Activated gamma-delta T cell (primary cell): Measurements from ENCODE around the gene PKNOX1.
"Not testable (repeated sequence)": the region's sequence is repeated elsewhere in the genome, so short reads cannot be mapped to it uniquely, and the experiment has no call there.

Experiments
- DNase-seq: peaks from one replicate; lab custom pipeline; 2025; lab: John Stamatoyannopoulos, UW

PKNOX1 gene

DNA sequence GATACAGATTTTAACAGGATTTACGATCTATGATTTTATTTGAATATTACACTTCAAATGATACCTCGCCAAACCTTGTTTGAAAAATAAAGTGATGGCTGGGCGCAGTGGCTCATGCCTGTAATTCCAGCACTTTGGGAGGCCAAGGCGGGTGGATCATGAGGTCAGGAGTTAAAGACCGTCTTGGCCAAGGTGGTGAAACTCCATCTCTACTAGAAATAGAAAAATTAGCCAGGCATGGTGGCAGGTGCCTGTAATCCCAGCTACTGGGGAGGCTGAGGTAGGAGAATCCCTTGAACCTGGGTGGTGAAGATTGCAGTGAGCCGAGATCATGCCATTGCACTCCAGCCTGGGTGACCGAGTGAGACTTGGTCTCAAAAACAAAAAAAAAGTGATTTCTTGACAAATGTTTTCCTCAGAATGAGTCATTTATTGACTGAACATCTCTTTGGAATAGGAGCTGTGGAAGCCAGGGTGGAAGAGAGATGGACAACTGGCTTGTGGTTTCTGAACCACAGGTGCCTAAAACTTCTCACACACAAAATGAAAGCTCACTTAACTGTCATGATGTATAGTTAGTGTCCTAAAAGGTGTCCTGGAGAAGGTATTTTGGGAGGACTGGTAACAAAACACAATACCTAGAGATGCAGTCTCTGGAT lies 11.9 kb downstream of the PKNOX1 start:
- DNase-seq, result no peak

DNA sequence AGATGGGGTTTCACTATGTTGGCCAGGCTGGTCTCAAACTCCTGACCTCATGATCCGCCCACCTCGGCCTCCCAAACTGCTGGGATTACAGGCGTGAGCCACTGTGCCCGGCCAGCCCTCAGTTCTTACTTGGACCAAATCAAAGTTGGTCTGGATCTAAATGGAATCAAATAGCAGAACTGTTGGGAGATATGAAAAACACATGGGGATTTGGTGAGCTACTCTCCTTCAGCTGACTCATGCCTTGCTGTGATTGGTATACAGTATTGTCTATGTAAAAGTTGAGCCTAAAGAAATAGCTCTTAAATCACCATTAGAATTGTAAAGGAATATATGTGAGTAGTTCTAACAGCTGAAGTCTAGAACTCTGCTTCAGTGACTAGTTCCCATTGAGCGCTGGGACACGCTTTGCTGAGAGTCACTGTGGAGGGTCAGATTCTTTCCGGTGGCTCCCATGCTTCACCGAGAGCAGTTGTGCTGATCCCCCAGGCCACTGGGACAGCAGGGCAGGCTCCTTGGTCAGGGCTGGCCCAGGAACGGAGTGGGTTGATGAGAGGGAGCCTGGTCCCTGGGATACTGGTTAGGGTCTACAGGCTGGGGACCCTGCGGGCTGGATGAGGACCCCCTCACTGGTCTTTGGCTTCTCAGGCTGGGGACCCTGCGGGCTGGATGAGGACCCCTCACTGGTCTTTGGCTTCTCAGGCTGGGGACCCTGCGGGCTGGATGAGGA lies 14.0 kb downstream of the PKNOX1 start:
- no peak for DNase-seq

DNA sequence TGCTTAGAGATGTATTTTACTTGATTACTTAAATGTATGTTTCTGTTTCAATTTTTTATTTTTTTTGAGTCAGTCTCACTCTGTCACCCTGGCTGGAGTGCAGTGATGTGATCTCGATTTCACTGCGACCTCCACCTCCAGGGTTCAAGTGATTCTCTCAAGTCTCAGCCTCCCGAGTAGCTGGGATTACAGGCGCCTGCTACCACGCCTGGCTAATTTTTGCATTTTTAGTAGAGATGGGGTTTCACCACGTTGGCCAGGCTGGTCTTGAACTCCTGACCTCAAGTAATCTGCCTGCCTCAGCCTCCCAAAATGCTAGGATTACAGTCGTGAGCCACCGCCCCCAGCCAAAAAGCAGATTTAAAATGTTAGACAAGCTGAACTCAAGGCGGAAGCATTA lies 15.0 kb downstream of the PKNOX1 start:
- DNase-seq, result not testable (repeated sequence)

DNA sequence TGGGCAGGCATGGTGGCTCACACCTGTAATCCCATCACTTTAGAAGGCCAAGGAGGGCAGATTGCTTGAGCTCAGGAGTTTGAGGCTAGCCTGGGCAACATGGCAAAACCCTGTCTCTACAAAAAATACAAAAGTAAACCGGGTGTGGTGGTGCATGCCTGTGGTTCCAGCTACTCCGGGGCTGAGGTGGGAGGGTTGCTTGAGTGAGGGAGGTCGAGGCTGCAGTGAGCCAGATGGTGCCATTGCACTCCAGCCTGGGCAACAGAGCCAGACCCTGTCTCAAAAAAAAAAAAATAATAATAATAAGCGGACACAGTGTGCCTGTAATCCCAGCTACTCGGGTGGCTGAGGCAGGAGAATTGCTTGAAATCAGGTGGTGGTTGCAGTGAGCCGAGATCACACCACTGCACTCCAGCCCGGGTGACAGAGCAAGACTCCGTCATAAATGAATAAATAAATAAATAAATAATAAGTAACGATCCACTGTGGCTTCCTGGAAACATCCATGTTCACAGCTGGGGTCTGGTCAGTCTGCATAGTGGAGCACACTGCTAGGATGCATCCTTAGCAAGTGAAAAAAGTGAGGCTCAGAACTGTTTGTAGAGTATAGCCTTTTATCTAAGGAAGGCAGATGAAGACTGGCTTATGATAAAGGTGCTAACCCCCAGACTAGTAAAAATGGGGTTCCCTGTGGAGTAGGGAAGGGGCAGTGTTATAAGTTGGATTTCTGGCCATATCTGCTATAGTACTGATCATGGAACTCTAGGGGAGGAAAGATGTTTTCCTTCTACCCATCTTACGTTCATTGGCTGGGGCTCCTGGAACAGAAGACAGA lies 15.7 kb downstream of the PKNOX1 start:
- DNase-seq, result no peak

DNA sequence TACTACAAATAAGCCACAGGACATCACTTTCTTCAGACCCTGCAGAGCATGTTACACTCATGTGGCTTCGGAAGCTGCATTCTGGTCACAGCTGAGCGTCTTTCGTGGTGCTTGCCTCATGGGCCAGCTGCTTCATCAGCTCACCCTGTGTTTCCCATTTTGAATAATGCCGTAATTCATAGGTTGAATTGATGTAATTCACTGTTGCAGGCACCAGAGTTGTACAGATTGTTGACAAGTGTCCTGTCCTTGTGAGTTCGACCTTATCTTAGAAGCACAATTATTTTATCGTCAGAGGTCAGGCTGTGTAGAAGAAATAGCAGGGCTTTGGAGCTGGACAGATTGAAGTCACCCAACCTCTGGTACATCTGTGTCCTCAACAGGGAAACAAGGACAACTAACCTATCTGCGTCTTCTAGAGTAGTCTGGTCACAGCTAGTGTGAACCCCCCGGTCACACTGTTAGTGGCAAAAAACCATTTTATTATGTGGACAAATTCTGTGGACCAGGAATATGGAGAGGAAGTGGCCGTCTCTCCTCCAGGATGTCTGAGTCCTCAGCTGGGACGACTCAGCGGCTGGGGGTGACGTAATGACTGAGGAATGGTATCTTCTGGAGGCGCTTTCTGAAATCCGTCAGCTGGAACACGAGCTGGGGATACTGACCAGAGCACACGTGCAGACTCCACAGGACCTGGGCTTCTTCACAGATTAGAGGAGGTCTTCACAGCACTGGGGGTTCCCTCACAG lies 17.8 kb downstream of the PKNOX1 start:
- no peak for DNase-seq

DNA sequence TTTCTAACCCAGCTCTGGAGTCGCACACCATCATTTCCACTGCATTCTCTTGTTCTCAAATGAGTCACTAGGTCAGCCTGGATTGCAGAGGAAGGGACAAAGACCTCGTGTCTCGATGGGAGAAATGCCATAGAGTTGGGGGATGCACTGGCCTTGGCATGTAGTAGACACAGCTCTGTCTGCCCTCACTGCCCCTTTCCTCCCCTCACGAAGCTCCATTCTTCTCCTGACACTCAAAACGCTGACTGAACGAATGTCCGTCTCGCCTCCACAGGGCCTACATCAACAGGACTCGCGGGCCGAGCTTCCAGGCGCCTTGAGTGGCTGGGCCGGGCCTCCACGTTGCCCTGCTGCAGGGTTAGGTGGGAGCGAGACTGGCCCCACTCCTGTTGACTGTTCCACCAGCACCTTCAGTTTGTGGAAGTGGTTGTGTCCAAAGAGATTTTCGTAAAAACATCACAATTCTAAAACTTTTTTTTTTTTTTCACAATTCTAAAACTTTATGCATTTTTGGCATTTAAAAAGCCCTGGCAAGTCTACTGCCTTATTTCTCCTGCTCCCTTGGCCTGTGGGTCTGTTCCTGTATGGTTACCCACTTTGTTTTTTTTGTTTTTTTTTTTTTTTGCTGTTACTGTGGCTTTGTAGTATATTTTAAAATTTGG lies 18.8 kb downstream of the PKNOX1 start:
- no peak for DNase-seq

DNA sequence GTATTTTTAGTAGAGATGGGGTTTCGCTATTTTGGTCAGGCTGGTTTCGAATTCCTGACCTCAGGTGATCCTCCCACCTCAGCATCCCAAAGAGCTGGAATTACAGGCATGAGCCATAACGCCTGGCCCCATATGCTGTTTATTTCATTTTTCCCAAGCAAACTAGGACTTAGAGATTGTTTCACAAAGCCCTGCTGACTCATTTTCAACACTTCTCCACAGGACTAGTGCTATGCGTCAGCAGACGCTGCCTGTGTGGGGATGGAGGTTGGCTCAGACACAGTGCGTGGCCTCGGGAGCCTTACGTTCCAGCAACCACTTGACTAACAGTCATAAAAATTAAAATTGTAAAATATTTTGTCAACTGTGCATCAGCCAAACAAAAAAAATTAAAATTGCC lies 22.7 kb downstream of the PKNOX1 start:
- DNase-seq, result no peak

DNA sequence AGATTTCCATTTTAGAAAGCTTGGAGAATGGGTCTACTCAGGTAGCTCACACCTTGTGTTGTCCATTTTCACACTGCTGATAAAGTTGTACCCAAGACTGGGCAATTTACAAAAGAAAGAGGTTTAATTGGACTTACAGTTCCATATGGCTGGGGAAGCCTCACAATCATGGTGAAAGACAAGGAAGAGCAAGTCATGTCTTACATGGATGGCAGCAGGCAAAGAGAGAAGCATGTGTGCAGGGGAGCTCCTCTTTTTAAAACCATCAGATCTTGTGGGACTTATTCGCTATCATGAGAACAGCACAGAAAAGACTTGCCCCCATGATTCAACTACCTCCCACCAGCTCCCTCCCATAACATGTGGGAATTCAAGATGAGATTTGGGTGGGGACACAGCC lies 23.6 kb downstream of the PKNOX1 start:
- DNase-seq, result not testable (repeated sequence)

DNA sequence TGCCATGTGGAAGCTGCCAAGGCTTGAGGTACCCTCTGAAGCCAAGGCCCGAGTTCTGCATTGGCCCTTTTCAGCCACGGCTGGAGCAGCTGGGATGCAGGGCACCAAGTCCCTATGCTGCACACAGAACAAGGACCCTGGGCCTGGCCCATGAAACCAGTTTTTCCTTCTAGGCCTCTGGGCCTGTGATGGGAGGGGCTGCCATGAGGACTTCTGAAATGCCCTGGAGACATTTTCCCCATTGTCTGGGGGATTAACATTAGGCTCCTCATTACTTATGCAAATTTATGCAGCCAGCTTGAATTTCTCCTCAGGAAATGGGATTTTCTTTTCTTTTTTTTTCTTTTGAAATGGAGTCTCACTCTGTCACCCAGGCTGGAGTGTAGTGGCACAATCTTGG lies 24.8 kb downstream of the PKNOX1 start:
- not testable (repeated sequence) for DNase-seq

DNA sequence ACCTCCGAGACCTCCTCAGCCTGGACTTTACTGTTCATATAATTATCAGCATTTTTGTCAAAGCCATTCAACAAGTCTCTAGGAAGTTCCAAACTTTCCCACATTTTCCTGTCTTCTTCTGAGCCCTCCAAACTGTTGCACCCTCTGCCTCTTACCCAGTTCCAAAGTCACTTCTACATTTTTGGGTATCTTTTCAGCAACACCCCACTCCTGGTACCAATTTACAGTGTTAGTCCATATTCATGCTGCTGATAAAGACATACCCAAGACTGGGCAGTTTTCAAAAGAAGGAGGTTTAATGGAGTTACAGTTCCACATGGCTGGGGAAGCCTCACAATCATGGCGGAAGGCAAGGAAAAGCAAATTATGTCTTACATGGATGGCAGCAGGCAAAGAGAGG lies 25.7 kb downstream of the PKNOX1 start:
- not testable (repeated sequence) for DNase-seq

DNA sequence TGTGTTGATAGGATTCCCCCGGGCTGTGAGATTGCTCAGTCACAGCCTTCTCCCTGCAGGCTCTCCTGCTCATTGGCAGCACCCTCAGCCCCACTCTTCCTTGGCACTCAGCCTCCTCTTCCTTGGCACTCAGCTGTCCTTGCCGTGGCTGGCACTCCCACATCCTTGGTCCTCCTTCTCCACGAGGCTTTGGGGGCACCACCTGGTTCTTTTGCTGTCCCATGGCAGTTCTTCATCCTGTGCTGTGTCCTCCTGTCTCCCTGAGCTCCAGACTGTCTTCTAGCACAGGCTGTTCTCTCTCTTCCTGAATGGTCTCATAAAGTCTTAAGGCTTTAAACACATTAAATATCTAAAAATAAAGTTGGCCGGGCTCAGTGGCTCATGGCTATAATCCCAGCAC lies 27.0 kb downstream of the PKNOX1 start:
- DNase-seq, result no peak

DNA sequence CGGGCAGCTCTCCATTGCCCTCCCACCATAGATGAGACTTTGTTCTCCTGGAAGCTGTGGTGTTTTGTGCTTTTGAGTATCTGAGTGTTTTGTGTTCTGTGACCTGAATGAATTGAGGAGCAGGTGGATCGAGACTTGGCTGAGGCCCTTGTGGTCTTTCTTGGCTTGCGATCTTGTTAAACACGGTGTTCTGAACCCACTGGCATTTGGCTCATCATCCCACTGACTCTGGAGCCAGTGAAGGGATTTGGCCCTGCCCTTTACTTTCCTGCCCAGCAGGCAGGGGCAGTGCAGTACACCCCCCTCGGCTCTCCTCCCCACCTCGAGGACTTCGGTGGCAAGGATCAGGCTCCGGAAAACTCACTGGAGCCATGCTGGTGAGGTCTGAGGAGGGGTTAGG lies 30.6 kb downstream of the PKNOX1 start:
- DNase-seq, result no peak

DNA sequence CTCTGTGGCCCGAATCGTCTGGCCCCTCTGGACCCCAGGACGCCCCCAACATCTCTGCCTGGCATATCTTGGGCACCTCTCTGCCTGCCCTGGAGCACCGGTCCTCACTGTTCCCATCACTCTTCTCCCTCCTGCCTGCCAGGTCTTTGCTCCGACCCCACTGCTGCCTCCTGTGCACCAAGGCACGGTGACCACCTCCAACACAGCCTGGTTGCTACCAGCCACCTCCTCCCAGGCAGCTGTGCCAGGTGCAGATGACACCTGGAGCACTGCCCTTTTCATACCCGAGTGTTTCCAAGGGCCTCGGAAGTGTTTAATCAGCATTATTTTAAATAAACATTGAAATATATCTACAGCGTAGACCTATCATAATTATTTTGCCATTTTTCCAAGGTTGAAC lies 31.3 kb downstream of the PKNOX1 start:
- DNase-seq, result no peak

DNA sequence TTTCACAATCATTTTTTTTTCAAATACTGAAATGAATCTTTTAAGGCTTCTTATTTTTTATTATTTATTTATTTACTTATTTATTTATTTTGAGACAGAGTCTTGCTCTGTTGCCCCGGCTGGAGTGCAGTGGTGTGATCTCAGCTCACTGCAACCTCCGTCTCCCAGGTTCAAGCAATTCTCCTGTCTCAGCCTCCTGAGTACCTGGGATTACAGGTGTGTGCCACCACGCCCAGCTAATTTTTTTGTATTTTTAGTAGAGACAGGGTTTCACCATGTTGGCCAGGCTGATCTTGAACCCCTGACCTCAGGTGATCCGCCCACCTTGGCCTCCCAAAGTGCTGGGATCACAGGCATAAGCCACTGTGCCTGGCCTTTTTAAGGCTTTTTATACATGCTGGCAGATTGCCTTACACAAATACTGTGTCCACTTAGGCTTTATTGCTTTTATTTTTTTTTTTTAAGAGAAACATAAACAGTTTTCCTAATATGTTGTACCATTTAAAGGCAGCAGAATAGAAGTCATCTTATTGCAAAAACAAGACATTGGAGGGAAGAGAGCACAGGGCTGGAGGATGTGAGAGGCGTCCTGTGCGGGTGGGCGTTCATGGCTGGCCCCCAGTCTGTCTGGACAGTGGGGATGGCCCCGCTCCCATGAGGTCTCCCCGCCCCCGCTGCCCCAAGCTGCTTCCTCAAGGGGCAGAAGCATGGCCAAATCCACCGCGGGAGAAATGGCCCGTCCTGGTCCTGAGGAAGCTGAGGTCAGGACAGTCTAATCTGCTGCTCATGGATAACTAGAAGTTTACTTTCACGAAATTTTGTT lies 31.9 kb downstream of the PKNOX1 start:
- not testable (repeated sequence) for DNase-seq

DNA sequence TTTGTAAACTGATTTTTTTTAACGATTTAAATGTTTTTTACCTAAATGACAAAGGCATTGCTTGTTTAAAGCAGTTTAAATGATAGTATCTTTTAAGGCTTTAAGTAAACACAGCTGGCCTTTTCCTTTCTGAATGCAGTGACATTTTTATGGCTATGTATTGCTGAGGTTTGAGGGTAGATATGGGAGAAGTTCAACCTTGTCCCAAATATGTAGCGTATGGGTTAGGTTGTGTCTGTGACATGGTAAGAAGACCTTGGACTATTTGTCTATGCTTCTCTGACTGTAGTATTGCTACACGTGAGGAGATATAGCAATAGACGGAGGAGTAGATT lies 32.5 kb downstream of the PKNOX1 start:
- no peak for DNase-seq

DNA sequence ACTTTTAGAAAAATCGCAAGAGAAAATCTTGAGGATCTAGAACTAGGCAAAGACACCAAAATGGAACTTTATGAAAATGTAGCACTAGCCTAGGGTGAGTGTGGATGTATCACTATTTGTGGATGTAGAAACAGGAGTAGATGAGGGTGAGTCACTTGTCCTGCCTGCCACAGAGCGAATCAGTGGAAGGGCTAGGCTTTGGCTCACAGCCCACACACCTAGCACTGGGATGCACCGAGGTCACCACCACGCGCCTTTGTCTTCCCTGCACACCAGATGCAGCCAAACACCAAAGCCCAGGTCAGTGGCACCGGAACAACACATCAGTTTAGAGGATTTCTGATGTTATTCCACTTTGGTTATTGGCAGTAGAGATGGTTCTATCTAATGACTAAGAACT lies 38.2 kb downstream of the PKNOX1 start:
- no peak for DNase-seq

DNA sequence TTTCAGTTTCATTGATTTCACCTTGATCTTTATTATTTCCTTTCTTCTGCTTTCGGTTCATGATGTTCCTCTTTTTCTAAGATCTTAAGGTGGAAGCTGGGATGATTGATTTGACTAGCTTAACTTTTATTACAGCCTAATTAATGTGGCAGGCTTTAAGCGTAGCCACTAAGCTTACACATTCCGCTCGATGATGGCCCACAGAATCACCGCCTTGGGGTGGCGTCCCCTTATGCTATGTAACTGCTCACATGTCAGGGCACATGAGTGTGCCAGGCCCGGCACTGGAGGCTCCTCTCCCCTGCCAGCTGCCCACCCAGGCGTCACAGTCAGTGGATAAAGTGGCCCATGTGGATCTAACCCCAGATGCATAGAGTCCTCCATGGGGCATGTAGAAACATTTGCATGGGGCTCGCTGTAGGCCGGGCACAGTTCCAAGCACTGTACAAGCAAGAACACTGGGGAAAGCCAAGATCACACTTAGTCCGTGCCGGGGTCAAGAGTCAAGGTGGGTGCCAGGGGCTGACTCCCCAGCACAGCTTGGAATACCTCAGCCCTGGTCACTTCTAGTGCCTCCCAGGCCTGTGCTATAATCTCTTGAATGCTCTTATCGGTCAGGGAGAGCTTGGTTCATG lies 41.7 kb downstream of the PKNOX1 start:
- no peak for DNase-seq

DNA sequence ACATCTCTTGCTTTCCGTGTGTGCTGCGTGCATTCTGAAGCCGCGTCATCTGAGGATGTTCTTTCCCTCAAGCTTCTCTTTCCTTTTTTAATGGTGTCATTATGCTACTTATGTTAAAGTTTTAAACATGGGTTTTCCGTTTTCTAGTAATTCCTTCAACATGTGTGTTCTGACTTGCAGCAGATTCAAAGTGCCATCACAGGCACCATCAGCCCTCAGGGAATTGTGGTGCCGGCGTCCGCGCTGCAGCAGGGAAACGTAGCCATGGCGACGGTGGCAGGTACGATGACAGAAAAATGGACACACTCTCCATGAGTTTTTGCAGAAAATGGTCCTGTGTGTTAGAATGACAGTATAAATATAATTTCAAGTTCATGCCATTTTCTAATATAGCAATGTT lies 42.4 kb downstream of the PKNOX1 start:
- DNase-seq, result no peak

DNA sequence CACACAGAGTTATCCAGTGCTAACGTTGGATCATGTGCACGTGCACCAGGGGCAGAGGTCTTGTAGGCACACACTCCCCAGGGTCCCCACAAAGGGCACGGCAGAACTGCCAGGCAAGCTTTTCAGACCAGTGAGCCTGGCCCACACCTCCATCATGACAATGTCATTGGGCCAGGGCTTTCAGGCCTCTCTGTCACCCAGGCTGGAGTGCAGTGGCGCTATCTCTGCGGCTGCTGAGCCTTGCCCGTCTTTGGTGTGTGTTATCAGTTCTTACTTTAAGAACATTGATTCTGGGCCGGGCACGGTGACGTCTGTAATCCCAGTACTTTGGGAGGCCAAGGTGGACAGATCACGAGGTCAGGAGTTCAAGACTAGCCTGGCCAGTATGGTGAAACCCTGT lies 44.2 kb downstream of the PKNOX1 start:
- no peak for DNase-seq

DNA sequence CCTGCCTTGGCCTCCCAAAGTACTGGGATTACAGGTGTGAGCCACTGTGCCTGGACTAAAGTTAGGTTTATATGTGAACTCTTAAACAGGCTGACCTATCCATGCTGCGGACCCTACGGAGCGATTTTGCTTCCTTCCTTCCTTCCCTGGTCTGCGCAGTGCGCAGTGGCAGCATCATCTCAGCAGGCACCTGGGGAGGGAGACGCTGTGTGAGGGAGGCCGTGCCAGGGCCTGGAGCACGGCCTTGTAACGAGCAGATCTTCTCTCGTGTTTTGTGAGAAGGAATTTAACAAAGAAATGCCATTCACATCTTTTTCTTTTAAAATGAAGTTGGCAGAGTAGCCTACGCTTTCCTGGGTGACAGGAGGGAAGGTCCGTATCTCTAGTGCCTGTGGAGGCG lies 45.8 kb downstream of the PKNOX1 start:
- no peak for DNase-seq
